Hepatocyte (in vitro differentiated cells): ENCODE measurements around the gene BTBD8. TPM values are rescaled to one million over a fixed set of nuclear protein-coding genes. Genes with fewer than 3 reads are reported as not detected.

Experiments used
- DNase-seq: peaks from one replicate; pipeline ENCODE4 v3.0.0-alpha.2; 2016; ENCODE audit warnings: low spot score
- H2AFZ ChIP-seq: fragments of 200-600 bp; sonication (generic); 2 replicates; pipeline ENCODE4 v1.6.0; 2016; ENCODE audit warnings: antibody characterized with exemption, mild to moderate bottlenecking
- H3K27ac ChIP-seq: fragments of 200-600 bp; sonication (generic); 2 replicates; pipeline ENCODE4 v1.5.1; 2016; ENCODE audit warnings: mild to moderate bottlenecking
- H3K27me3 ChIP-seq: fragments of 200-600 bp; sonication (generic); 2 replicates; pipeline ENCODE4 v1.6.1; 2016
- H3K36me3 ChIP-seq: fragments of 200-600 bp; sonication (generic); replicated peaks from 2 replicates; pipeline ENCODE4 v1.5.1; 2016; ENCODE audit warnings: low read depth; ENCODE audit not compliant: insufficient read depth
- H3K4me1 ChIP-seq: fragments of 200-600 bp; sonication (generic); 2 replicates; pipeline ENCODE4 v1.5.1; 2016; ENCODE audit warnings: mild to moderate bottlenecking, moderate library complexity; ENCODE audit not compliant: insufficient read depth
- H3K4me2 ChIP-seq: fragments of 200-600 bp; sonication (generic); 2 replicates; pipeline ENCODE4 v1.6.0; 2016
- H3K4me3 ChIP-seq: fragments of 200-600 bp; sonication (generic); 2 replicates; pipeline ENCODE4 v1.5.1; 2016; ENCODE audit warnings: mild to moderate bottlenecking
- H3K79me2 ChIP-seq: fragments of 200-600 bp; sonication (generic); 2 replicates; pipeline ENCODE4 v1.6.0; 2017; ENCODE audit warnings: mild to moderate bottlenecking
- H3K9me2 ChIP-seq: fragments of 200-600 bp; sonication (generic); replicated peaks from 2 replicates; pipeline ENCODE4 v1.6.0; 2017; ENCODE audit warnings: mild to moderate bottlenecking; ENCODE audit not compliant: insufficient read depth
- H3K9me3 ChIP-seq: fragments of 200-600 bp; sonication (generic); 2 replicates; pipeline ENCODE4 v1.5.1; 2016; ENCODE audit warnings: low read depth, mild to moderate bottlenecking
- H4K20me1 ChIP-seq: fragments of 200-600 bp; sonication (generic); 2 replicates; pipeline ENCODE4 v1.6.0; 2016; ENCODE audit warnings: mild to moderate bottlenecking; ENCODE audit not compliant: insufficient read depth, poor library complexity, severe bottlenecking
- EZH2 ChIP-seq: fragments of 200-600 bp; sonication (generic); IDR thresholded peaks from 2 replicates; pipeline ENCODE4 v1.6.1; 2016; ENCODE audit warnings: antibody characterized with exemption, mild to moderate bottlenecking, borderline replicate concordance
- EZH2phosphoT487 ChIP-seq: fragments of 200-600 bp; sonication (generic); IDR thresholded peaks from one replicate; pipeline ENCODE4 v1.6.1; 2018; ENCODE audit warnings: antibody characterized with exemption, mild to moderate bottlenecking, low read depth, moderate library complexity; ENCODE audit not compliant: unreplicated experiment, severe bottlenecking
- WGBS: methylation state at CpG from one replicate; pipeline ENCODE4 v1.1.6; 2016; ENCODE audit warnings: low lambda C conversion rate; ENCODE audit errors: missing lambda C conversion rate; 5-methylcytosine and 5-hydroxymethylcytosine counted together
- polyA plus RNA-seq: library from polyadenylated mRNA; unstranded; fragments of >200 nt; fragmentation: Nextera tagmentation; extraction: Ambion mirVana; gene quantifications from 2 replicates; pipeline ENCODE4 v1.2.1, GENCODE V29; 2016
- total RNA-seq: library from RNA; depleted of rRNA; stranded (reverse); fragments of >200 nt; gene quantifications from 2 replicates; pipeline ENCODE4 v1.2.3, GENCODE V29; 2014
- TF ChIP-seq, protein P1 (sequence below): fragments of 200-600 bp; sonication (generic); IDR thresholded peaks from 2 replicates; pipeline ENCODE4 v1.5.1; 2016; ENCODE audit warnings: antibody characterized with exemption, mild to moderate bottlenecking; ENCODE audit not compliant: poor library complexity

BTBD8 gene
- total and polyA plus RNA-seq, 2 experiments from 2014 or later: 2.4 to 6.0 TPM

DNA sequence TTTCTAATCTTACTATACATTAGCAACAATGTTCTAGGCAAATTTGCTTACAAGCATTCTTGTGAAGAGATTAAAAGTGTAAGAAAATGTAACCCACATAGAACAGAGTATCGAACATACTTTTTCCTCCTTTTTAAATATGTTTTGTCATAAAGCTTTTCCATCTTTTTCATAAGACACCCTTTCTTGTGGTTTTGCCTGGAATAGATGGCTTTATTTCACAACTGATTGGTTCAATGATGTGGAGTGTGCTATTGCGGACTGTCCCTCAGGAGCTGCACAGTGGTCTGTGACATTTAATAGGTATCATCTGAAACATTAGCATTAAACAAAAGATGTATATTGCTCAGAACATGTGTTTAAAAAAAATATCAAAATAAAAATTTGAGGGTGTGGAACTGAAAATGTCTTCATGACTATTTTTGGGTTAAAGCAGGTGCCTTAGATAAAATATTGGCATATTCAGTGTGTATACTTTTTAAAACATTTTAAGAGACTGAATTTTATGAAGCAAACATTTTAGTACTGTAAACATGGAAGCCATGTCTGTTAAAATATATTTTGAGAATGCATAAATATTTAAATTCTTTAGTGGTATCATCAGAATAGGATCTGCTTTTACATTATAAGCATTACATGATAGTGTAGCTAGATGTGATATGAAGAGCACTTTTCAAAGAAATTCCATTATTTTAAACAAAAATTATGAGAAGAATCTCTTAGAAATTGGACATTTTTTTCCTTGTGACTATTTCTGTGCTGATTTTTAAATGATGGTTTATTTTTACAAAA, 89.3 kb downstream of the BTBD8 start:
- no peak overlapping the region for H3K4me2 ChIP-seq
- no peaks in the 10 kb centered on the region for H4K20me1 ChIP-seq
- no peaks in the 10 kb centered on the region for H3K9me2 ChIP-seq
- no peaks in the 10 kb centered on the region for H3K36me3 ChIP-seq
- H3K79me2 ChIP-seq: no peaks in the 10 kb centered on the region
- no peak overlapping the region for H3K4me3 ChIP-seq
- no peaks in the 10 kb centered on the region for H3K27me3 ChIP-seq
- WGBS: 94% methylated on average over 2 of the region's 2 CpGs
- no peaks in the 10 kb centered on the region for H3K4me1 ChIP-seq
- no peak for DNase-seq
- TF ChIP-seq EZH2phosphoT487: no peak
- TF ChIP-seq EZH2: no peak
- TF ChIP-seq, protein P1, sequence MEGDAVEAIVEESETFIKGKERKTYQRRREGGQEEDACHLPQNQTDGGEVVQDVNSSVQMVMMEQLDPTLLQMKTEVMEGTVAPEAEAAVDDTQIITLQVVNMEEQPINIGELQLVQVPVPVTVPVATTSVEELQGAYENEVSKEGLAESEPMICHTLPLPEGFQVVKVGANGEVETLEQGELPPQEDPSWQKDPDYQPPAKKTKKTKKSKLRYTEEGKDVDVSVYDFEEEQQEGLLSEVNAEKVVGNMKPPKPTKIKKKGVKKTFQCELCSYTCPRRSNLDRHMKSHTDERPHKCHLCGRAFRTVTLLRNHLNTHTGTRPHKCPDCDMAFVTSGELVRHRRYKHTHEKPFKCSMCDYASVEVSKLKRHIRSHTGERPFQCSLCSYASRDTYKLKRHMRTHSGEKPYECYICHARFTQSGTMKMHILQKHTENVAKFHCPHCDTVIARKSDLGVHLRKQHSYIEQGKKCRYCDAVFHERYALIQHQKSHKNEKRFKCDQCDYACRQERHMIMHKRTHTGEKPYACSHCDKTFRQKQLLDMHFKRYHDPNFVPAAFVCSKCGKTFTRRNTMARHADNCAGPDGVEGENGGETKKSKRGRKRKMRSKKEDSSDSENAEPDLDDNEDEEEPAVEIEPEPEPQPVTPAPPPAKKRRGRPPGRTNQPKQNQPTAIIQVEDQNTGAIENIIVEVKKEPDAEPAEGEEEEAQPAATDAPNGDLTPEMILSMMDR: no peak
- H2AFZ ChIP-seq: no peak overlapping the region
- no peaks in the 10 kb centered on the region for H3K9me3 ChIP-seq
- H3K27ac ChIP-seq: no peak overlapping the region

DNA sequence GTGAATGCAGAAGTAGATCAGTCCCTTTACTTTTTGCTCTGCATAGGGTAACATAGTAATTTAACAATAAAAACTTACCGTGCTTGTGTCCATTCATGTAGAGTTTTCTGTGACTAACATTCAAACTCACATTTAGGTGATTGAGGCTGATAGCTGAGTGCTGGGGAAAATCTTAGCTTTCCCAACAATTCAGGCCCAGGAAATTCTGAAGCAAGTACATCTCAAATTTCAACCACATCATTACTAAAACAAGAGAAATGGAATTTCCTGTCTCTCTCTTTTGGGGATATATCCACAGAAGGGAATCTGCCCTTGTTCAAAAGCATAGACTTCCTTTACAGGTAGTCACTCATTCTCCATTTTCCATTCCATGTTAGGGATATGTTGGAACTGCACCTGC, 104.5 kb downstream of the BTBD8 start:
- Histone ChIP-seq H3K4me3 (no peak overlapping the region), H3K9me3 (no peaks in the 10 kb centered on the region), H3K79me2 (no peaks in the 10 kb centered on the region), H4K20me1 (no peaks in the 10 kb centered on the region), H2AFZ (no peak overlapping the region), H3K36me3 (no peaks in the 10 kb centered on the region), H3K27me3 (no peaks in the 10 kb centered on the region), H3K4me2 (no peak overlapping the region), H3K4me1 (no peaks in the 10 kb centered on the region), H3K27ac (no peak overlapping the region), H3K9me2 (no peaks in the 10 kb centered on the region)
- no peak for TF ChIP-seq EZH2
- TF ChIP-seq, protein P1: no peak
- TF ChIP-seq EZH2phosphoT487: no peak
- no peak for DNase-seq
- WGBS: 90% methylated on average over 1 of the region's 1 CpG

DNA sequence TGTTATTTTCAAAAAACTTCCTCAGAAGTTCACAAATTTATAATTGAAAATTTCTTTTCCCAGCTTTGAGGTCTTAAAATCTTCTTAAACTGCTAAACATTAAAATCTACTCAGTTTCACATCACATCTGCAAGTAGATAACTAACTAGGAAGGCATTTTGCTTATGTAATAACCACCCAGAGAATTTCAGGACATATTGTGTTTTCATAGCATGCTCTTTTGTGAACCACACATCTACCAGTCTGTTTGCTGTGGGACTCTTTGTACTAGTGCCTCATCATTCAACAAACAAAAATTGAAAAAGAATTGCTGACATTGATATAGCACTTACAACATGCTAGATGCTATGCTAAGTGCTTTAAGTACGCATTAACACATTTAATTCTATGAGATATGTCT, 105.9 kb downstream of the BTBD8 start:
- no peak for DNase-seq
- Histone ChIP-seq H3K27ac (no peak overlapping the region), H2AFZ (no peak overlapping the region), H3K9me2 (no peaks in the 10 kb centered on the region), H3K27me3 (no peaks in the 10 kb centered on the region), H3K9me3 (no peaks in the 10 kb centered on the region), H3K4me3 (no peak overlapping the region), H4K20me1 (no peaks in the 10 kb centered on the region), H3K4me1 (no peaks in the 10 kb centered on the region), H3K79me2 (no peaks in the 10 kb centered on the region), H3K4me2 (no peak overlapping the region), H3K36me3 (no peaks in the 10 kb centered on the region)
- 92% methylated on average over 1 of the region's 1 CpG for WGBS
- TF ChIP-seq, protein P1: no peak
- TF ChIP-seq EZH2phosphoT487 (no peak), EZH2 (no peak)
